Measurements from ENCODE around the gene OSER1. TPM values are rescaled to one million over a fixed set of nuclear protein-coding genes. Genes with fewer than 3 reads are reported as not detected.

OSER1 gene
- total RNA-seq, 1 experiment from 2014 or later, result 35.7 TPM

DNA sequence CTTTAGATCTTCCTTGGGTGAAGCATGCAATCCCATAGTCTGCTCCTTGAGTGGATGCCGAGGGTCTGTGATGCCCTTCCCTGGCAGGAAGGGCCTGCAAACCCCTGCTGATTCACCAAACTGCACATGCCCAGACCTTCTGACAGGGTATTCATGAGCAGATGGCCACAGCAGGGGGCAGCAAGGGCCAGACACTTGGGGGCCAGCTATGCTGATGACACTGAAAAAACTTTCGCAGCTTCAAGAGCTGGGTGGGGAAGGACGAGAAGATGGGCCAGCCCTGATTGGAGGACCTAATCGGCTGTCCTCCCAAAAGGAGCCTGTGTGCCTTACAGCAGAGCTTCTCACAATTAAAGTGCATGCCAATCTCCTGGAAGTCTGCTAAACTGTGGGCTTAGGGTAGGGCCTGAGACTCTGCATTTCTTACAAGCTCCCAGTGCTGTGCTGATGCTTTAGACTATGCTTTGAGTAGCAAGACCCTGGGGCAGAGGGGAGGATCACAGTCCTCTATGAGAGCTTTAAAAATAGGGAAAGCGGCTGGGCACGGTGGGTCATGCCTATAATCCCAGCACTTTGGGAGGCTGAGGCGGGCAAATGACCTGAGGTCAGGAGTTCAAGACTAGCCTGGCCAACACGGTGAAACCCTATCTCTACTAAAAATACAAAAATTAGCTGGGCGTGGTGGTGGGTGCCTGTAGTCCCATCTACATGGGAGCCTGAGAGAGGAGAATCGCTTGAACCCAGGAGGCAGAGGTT is 21.3 kb upstream of the OSER1 start:
- H2AFZ ChIP-seq (ENCODE audit: low read length), result no peak overlapping the region
- no peak overlapping the region for H2BK20ac ChIP-seq (ENCODE audit: low read depth, low read length, poor library complexity, severe bottlenecking)
- H4K91ac ChIP-seq (ENCODE audit: insufficient read length, low read depth, low read length), result no peak overlapping the region
- H3K4me1 ChIP-seq (ENCODE audit: insufficient read depth, low read length), result 0 out of 2 replicates have a peak, but pooled peaks cover 4% of the 10 kb centered on the region
- H3K9me3 ChIP-seq (ENCODE audit: control insufficient read depth, low read depth, low read length), result no peaks in the 10 kb centered on the region
- no peak overlapping the region for H2BK12ac ChIP-seq (ENCODE audit: insufficient read length, low read depth, low read length)
- no peaks in the 10 kb centered on the region for H3K36me3 Mint-ChIP-seq (ENCODE audit: insufficient read depth in 1 of 3, low read depth in 3 of 3)
- H3K79me2 ChIP-seq (ENCODE audit: insufficient read depth, low read length), result no peaks in the 10 kb centered on the region
- H4K8ac ChIP-seq (replicated peaks; ENCODE audit: insufficient read length, low read depth, low read length), result no peak overlapping the region
- no peak overlapping the region for H3K14ac ChIP-seq (ENCODE audit: insufficient read depth, low read length)
- H3K4ac ChIP-seq (ENCODE audit: low read depth, low read length), result no peak overlapping the region
- H3K23ac ChIP-seq (ENCODE audit: insufficient read length, low read depth, low read length), result no peak overlapping the region
- H4K20me1 ChIP-seq (ENCODE audit: control insufficient read depth, insufficient read depth, insufficient read length), result no peaks in the 10 kb centered on the region
- H3K79me1 ChIP-seq (ENCODE audit: insufficient read depth, low read depth, low read length, poor library complexity, severe bottlenecking), result no peaks in the 10 kb centered on the region
- H3K4me3 Mint-ChIP-seq, result no peak overlapping the region; a peak in 1 of 5 replicates
- TF ChIP-seq, protein P1, sequence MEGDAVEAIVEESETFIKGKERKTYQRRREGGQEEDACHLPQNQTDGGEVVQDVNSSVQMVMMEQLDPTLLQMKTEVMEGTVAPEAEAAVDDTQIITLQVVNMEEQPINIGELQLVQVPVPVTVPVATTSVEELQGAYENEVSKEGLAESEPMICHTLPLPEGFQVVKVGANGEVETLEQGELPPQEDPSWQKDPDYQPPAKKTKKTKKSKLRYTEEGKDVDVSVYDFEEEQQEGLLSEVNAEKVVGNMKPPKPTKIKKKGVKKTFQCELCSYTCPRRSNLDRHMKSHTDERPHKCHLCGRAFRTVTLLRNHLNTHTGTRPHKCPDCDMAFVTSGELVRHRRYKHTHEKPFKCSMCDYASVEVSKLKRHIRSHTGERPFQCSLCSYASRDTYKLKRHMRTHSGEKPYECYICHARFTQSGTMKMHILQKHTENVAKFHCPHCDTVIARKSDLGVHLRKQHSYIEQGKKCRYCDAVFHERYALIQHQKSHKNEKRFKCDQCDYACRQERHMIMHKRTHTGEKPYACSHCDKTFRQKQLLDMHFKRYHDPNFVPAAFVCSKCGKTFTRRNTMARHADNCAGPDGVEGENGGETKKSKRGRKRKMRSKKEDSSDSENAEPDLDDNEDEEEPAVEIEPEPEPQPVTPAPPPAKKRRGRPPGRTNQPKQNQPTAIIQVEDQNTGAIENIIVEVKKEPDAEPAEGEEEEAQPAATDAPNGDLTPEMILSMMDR (conservative IDR thresholded peaks at IDR 0.05), result no peak
- H3K4me1 Mint-ChIP-seq, result peaks cover 19 to 29% of the 10 kb centered on the region in 2 experiments
- H3K27me3 ChIP-seq (ENCODE audit: insufficient read depth, low read length), result no peaks in the 10 kb centered on the region
- H2BK15ac ChIP-seq (ENCODE audit: low read depth, low read length), result no peak overlapping the region
- H3K56ac ChIP-seq (ENCODE audit: insufficient read length, low read depth, low read length), result no peak overlapping the region
- no peak overlapping the region for H2BK5ac ChIP-seq (ENCODE audit: insufficient read length, low read length)
- H4K5ac ChIP-seq (ENCODE audit: insufficient read length, low read depth, low read length), result no peak overlapping the region
- no peak overlapping the region for H2AK5ac ChIP-seq (ENCODE audit: insufficient read length, low read length)
- WGBS (ENCODE audit: extremely low coverage, insufficient read length, low lambda C conversion rate), result no CpG with 5 or more reads among the region's 10 CpGs
- H3T11ph ChIP-seq (ENCODE audit: low read length), result no peak overlapping the region
- no peaks in the 10 kb centered on the region for H3K9me3 Mint-ChIP-seq
- H3K4me2 ChIP-seq (ENCODE audit: insufficient read depth, insufficient read length, low read length), result peak overlapping the region; percentile 2
- DNase-seq, result peak; percentile 81
- no peaks in the 10 kb centered on the region for H3K23me2 ChIP-seq (ENCODE audit: insufficient read length, low read depth, low read length, poor library complexity, severe bottlenecking)
- H2BK120ac ChIP-seq (ENCODE audit: low read depth, low read length, poor library complexity, severe bottlenecking), result no peak overlapping the region
- no peaks in the 10 kb centered on the region for H3K27me3 Mint-ChIP-seq (ENCODE audit: low read depth)
- no peak overlapping the region for H3K18ac ChIP-seq (ENCODE audit: insufficient read length, low read depth, low read length)
- peak overlapping the region; percentile 8 to 89 (median 60); a peak in 4 of 7 replicates for H3K27ac Mint-ChIP-seq
- no peak overlapping the region for H3K9ac ChIP-seq (ENCODE audit: extremely low read depth, insufficient read length, low read length)
- no peak overlapping the region for H3K27ac ChIP-seq (ENCODE audit: insufficient read length, low read depth, low read length)
